Measurements from ENCODE around the gene CEP55.
A peak's percentile ranks its signal among the peaks of the same experiment; 100 is the strongest.
"Not testable (repeated sequence)": the region's sequence is repeated elsewhere in the genome, so short reads cannot be mapped to it uniquely, and the experiment has no call there.

CEP55 gene

GRCh38 chr10:93515071-93516005, 18.9 kb downstream of the CEP55 start:
- DNase-seq: no peak

- no peak for DNase-seq
These were observed 19.6 kb downstream of the CEP55 start for GRCh38 chr10:93516006-93516380.

GRCh38 chr10:93518531-93518930, 22.1 kb downstream of the CEP55 start:
- DNase-seq: no peak

GRCh38 chr10:93535293-93535692, 38.9 kb downstream of the CEP55 start:
- no peak for DNase-seq

DNA sequence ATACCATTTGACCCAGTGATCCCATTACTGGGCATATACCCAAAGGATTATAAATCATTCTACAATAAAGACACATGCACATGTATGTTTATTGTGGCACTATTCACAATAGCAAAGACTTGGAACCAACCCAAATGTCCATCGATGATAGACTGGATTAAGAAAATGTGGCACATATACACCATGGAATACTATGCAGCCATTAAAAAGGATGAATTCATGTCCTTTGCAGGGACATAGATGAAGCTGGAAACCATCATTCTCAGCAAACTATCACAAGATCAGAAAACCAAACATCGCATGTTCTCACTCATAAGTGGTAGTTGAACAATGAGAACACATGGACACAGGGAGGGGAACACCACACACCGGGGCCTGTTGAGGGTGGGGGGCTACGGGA, 44.5 kb downstream of the CEP55 start:
- not testable (repeated sequence) for DNase-seq

DNA sequence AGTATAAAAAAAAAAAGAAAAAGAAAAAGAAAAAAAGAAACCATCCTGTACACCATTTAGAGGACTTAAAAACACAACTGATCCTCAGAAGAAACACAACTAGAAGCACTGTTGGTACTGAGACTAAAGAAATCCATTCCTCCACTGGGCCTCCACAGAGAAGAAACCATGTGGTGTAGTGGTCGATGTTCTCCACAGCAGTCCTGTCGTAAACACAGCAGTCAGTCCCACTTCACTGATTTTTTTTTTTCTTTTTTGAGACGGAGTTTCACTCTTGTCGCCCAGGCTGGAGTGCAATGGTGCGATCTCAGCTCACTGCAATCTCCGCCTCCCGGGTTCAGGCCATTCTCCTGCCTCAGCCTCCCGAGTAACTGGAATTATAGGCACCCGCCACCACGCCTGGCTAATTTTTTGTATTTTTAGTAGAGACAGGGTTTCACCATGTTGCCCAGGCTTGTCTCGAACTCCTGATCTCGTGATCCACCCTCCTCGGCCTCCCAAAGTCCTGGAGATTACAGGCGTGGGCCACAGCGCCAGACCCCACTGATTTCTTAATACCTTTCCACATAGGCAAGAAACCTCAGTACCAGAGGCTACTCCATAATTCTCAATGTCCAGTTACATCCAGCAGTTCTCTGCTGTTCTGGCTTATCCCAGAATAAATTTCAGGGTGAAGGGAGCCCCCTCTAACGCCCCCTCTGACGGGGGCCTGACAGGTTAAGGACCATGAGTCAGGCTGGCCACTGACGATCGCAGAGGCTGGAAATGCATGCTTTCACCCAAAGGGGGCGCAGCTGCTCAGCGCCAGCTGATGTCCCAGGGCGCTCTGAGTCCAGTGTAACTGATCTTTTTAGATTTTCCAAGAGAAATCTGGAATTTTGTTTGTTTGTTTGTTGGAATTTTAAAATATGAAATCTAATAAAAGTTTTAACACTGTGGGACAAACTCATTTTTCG, 45.3 kb downstream of the CEP55 start:
- DNase-seq: no peak

GRCh38 chr10:93542358-93542791, 46.0 kb downstream of the CEP55 start:
- peak; percentile 12 for DNase-seq

- DNase-seq: not testable (repeated sequence)
These were observed 50.6 kb downstream of the CEP55 start for GRCh38 chr10:93546995-93547394.

- no peak for DNase-seq
These were observed 51.1 kb downstream of the CEP55 start for GRCh38 chr10:93547522-93547921.

- no peak for DNase-seq
These were observed 52.1 kb downstream of the CEP55 start for GRCh38 chr10:93548376-93549071.

DNA sequence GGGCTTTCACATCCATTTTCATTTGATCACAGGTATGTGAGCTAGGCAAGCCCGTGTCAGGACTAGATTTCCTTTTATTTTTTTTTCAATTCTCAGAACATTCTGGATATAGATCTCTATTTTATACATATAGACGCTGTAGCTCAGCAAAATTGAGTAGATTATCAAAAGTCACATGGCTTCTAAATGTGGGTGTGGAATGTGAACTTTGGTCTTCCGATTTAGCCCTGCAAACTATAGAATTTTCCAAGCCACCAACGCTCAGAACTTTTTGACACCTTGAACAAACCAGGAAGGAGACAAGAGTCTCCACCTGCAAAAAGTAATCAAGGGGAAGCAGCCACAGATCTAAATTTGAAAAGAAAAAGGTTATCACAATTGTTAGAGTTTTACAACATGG, 54.2 kb downstream of the CEP55 start:
- DNase-seq: no peak

GRCh38 chr10:93552780-93553179, 56.4 kb downstream of the CEP55 start:
- DNase-seq: no peak

DNA sequence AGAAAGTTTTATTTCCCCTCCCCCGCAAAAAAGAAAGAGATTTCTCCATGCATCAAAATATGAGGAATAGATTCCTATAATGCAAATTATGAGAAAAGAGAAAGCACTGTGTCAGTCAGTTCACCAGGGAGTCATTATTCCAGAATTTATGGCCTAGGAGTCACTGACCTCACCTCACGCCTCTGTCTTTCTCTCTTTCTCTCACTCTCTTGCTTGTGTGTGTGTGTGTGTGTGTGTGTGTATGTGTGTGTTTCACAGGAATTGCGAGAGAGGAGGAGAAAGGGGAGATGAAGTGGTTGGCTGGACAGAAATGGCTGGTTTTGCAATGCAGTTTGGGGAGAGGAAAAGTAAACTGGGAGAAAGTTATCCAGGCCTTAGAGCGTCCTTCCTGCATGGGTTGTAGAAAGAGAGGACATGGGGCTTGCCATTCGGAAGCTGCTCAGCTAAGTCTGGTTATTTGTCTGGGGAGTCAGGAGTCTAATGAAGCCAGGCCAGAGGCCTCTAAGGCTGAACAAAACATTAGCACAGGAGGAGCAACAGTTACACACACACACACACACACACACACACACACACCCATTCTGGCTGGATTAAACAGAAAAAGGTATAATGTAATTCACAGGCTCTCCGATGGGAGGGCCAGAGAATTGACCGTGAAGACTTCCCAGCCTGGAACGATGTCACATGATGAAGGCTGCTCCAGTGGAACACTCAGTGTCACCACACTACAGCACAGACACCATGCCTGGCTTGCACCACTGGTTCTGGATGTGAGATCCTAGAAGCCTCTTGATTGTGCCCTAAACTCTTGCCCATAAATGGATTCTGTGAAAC, 57.3 kb downstream of the CEP55 start:
- no peak for DNase-seq

DNA sequence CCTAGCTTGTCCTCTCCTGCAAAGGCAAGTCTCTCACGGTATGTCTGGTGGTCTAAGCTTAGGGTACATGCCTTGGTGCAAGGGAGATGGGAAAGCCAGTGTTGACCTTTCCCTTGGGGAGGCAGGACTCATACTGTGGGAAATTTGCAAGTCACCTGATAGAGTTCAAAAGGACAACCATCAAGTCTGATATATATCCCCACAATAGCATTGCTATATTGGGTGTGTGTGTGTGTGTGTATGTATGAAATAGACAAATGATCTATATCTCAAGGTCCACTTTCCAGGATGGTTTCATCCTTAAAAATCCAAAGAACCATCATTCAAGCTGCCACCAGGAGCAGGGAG, 57.9 kb downstream of the CEP55 start:
- DNase-seq: no peak

GRCh38 chr10:93554760-93555432, 58.5 kb downstream of the CEP55 start:
- peak; percentile 0 for DNase-seq

- no peak for DNase-seq
These were observed 63.1 kb downstream of the CEP55 start for GRCh38 chr10:93559490-93559889.

DNA sequence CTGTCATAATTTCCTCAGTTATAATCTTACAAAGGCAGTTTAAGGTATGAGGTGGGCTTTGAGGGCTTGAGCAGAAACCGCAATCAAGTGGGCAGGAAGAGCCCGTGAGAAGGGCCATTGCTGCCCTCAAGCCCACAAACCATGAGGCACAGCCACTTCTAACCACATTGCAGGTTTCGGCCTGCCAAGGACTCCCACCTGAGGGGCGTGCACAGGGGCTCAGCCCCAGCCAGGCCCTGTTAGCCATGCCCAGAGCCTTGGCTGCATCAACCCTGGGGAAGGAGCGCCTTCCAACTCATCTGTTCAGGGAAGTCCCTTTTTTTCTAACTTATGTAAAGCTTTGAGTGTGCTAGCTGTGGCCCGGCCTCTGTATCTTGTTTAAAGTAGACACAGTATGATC, 64.1 kb downstream of the CEP55 start:
- DNase-seq: no peak

- no peak for DNase-seq
These were observed 69.0 kb downstream of the CEP55 start for GRCh38 chr10:93565446-93565845.

DNA sequence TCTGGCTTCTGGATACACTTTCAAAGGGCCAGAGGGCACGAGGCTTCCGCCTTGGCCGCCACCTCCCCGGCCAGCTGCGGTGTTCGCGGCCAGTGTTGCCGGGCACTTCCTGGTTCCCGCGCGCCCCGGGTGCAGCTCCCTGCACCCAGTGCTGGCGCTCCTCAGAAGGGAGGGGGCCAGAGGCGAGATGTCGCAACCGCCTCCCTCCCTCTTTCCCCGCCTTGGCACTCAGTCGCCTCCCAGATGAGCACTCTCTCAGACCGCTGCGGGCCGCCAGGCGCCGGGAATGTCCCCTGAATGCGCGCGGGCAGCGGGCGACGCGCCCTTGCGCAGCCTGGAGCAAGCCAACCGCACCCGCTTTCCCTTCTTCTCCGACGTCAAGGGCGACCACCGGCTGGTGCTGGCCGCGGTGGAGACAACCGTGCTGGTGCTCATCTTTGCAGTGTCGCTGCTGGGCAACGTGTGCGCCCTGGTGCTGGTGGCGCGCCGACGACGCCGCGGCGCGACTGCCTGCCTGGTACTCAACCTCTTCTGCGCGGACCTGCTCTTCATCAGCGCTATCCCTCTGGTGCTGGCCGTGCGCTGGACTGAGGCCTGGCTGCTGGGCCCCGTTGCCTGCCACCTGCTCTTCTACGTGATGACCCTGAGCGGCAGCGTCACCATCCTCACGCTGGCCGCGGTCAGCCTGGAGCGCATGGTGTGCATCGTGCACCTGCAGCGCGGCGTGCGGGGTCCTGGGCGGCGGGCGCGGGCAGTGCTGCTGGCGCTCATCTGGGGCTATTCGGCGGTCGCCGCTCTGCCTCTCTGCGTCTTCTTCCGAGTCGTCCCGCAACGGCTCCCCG, 70.2 kb downstream of the CEP55 start, which contains the start of gene FFAR4:
Gene FFAR4, plus strand, starts transcription at position 231 of the 842 bp plus-strand sequence. Its CDS starts 56 bp downstream, at position 287.
- DNase-seq: no peak

All from NCI-H187 treated with DMSO at 0.1 percent for 48 hours (cell line).